Urinary bladder (tissue), 4 donors: ENCODE data around the gene TYROBP. TPM values are rescaled to one million over a fixed set of nuclear protein-coding genes. Genes with fewer than 3 reads are reported as not detected.
"Not testable (repeated sequence)": the region's sequence is repeated elsewhere in the genome, so short reads cannot be mapped to it uniquely, and the experiment has no call there.

ENCODE experiments used
- DNase-seq: peaks from one replicate; pipeline ENCODE4 v3.0.0-alpha.2; 2015; ENCODE audit errors: extremely low spot score
- H3K27ac ChIP-seq: one replicate; pipeline ENCODE4 v1.5.1; 2013; ENCODE audit warnings: low read depth, mild to moderate bottlenecking, moderate library complexity
- H3K36me3 ChIP-seq: one replicate; pipeline ENCODE4 v1.6.1; 2013; ENCODE audit warnings: mild to moderate bottlenecking, moderate library complexity; ENCODE audit not compliant: insufficient read depth
- H3K4me1 ChIP-seq: one replicate; pipeline ENCODE4 v1.6.1; 2013; ENCODE audit warnings: mild to moderate bottlenecking, moderate library complexity; ENCODE audit not compliant: insufficient read depth
- H3K4me3 ChIP-seq: one replicate; pipeline ENCODE4 v1.5.1; 2013; ENCODE audit warnings: low read depth, low read length
- WGBS: extraction: QIAGEN DNeasy Blood & Tissue Kit; methylation state at CpG from one replicate; pipeline ENCODE4 v1.1.7; 2013; 5-methylcytosine and 5-hydroxymethylcytosine counted together
- polyA plus RNA-seq: library from polyadenylated mRNA; stranded (reverse); fragments of 200-250 nt; gene quantifications from one replicate; pipeline ENCODE4 v1.2.3, GENCODE V29; 2013
- total RNA-seq: library from RNA; depleted of rRNA; stranded (reverse); fragments of >200 nt; gene quantifications from one replicate; pipeline ENCODE4 v1.2.3, GENCODE V29; 2014
- donor health status: healthy with polysubstance abuse.
- donor health status: healthy.

The TYROBP gene
- total and polyA plus RNA-seq, 2 donors, result 5.1 to 113 TPM

GRCh38 chr19:35915443-35915842, 7.3 kb upstream of the TYROBP start:
- DNase-seq, result no peak
- Histone ChIP-seq H3K4me3 (no peak overlapping the region), H3K27ac (no peak overlapping the region), H3K4me1 (no peaks in the 10 kb centered on the region), H3K36me3 (no peaks in the 10 kb centered on the region)
- 69% methylated on average over 3 of the region's 3 CpGs for WGBS

- no peak overlapping the region for H3K4me3 ChIP-seq
- no peak for DNase-seq
- WGBS, result 49% methylated on average over 7 of the region's 7 CpGs
- no peaks in the 10 kb centered on the region for H3K4me1 ChIP-seq
- no peaks in the 10 kb centered on the region for H3K36me3 ChIP-seq
- no peak overlapping the region for H3K27ac ChIP-seq
These were observed 5.5 kb upstream of the TYROBP start for GRCh38 chr19:35913589-35913988.

DNA sequence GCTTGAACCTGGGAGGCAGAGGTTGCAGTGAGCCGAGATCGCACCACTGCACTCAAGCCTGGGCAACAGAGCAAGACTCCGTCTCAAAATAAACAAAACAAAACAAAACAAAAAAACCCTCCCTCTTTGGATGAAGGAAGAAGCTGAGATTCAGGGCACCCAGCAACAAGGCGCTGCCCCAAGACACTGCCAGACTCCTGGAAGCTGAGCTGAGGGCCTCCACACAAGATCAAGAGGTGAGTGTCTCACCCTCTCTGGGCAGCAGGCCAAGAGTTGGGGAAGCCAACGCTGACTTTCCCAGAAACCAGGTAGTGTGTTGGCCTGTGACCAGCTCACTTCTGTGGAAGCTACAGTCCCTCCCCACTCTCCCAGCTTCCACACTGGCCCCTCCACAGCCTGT, 3.7 kb upstream of the TYROBP start:
- DNase-seq, result no peak
- Histone ChIP-seq H3K36me3 (no peaks in the 10 kb centered on the region), H3K4me1 (no peaks in the 10 kb centered on the region), H3K27ac (no peak overlapping the region), H3K4me3 (no peak overlapping the region)
- whole genome bisulfite sequencing, result 54% methylated on average over 5 of the region's 5 CpGs

DNA sequence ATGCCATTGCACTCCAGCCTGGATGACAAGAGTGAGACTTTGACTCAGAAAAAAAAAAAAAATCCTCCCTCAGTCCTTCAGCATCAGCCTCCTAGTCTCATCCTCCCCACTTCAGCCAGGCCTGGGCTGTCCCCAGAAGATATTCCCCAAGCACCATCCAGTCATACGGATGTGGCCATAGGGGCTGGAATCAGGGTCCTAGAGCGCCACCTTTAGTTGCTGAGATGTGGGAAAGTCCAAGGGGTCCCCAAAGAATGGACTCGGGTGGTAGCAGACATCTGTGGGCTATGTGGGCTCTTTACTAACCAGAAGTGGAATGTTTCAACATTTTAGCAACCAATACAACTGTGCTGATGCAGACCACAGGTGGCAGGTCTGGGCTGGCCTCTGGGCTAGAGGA, 3.1 kb upstream of the TYROBP start:
- DNase-seq, result no peak
- Histone ChIP-seq H3K4me1 (no peaks in the 10 kb centered on the region), H3K27ac (no peak overlapping the region), H3K36me3 (no peaks in the 10 kb centered on the region), H3K4me3 (no peak overlapping the region)
- WGBS, result 53% methylated on average over 3 of the region's 3 CpGs

- H3K4me3 ChIP-seq, H3K27ac ChIP-seq, DNase-seq, H3K4me1 ChIP-seq, H3K36me3 ChIP-seq: not testable (repeated sequence)
- WGBS, result 91% methylated on average over 14 of the region's 14 CpGs
These were observed 2.3 kb upstream of the TYROBP start for GRCh38 chr19:35910355-35910754.

DNA sequence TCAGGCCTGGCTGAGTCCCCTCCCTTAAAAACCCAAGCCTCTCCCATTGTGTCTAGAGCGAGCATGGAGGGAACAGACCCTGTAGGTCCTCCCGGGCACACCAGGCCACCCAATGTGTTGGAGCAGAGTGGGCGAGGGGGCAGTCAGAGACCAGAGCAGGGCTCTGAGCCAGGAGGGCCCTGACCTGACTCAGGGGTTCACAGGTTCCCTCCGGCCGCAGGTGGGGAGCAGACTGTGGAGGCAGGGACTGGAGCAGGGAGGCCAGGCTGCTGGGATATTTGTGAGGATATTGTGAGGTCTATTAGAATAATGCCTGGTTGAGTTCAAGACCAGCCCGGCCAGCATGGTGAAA, 1.6 kb upstream of the TYROBP start:
- H3K36me3 ChIP-seq, result no peaks in the 10 kb centered on the region
- H3K27ac ChIP-seq, result no peak overlapping the region
- 73% methylated on average over 6 of the region's 6 CpGs for WGBS
- no peaks in the 10 kb centered on the region for H3K4me1 ChIP-seq
- DNase-seq, result no peak
- H3K4me3 ChIP-seq, result no peak overlapping the region

GRCh38 chr19:35908973-35909683, 1.0 kb upstream of the TYROBP start:
- no peak for DNase-seq
- 70% methylated on average over 10 of the region's 10 CpGs for WGBS
- Histone ChIP-seq H3K4me1 (no peaks in the 10 kb centered on the region), H3K27ac (no peak overlapping the region), H3K4me3 (no peak overlapping the region), H3K36me3 (no peaks in the 10 kb centered on the region)

- no peak overlapping the region for H3K4me3 ChIP-seq
- H3K4me1 ChIP-seq, result no peaks in the 10 kb centered on the region
- H3K27ac ChIP-seq, result no peak overlapping the region
- DNase-seq, result no peak
- 35% methylated on average over 12 of the region's 12 CpGs for WGBS
- no peaks in the 10 kb centered on the region for H3K36me3 ChIP-seq
These were observed 734 bp downstream of the TYROBP start for GRCh38 chr19:35907377-35907745.

GRCh38 chr19:35905178-35905727, 2.8 kb downstream of the TYROBP start:
- Histone ChIP-seq H3K4me3 (no peak overlapping the region), H3K4me1 (no peaks in the 10 kb centered on the region), H3K27ac (no peak overlapping the region), H3K36me3 (no peaks in the 10 kb centered on the region)
- WGBS, result 66% methylated on average over 6 of the region's 6 CpGs
- DNase-seq, result no peak

- no peak for DNase-seq
- WGBS, result 88% methylated on average over 10 of the region's 10 CpGs
- Histone ChIP-seq H3K27ac (no peak overlapping the region), H3K36me3 (no peaks in the 10 kb centered on the region), H3K4me3 (no peak overlapping the region), H3K4me1 (no peaks in the 10 kb centered on the region)
These were observed 3.6 kb downstream of the TYROBP start for GRCh38 chr19:35904311-35905068.

- no peaks in the 10 kb centered on the region for H3K4me1 ChIP-seq
- H3K36me3 ChIP-seq, result no peaks in the 10 kb centered on the region
- H3K4me3 ChIP-seq, result no peak overlapping the region
- no peak overlapping the region for H3K27ac ChIP-seq
- no peak for DNase-seq
- WGBS, result 5% methylated on average over 24 of the region's 24 CpGs
These were observed 4.4 kb downstream of the TYROBP start for GRCh38 chr19:35903550-35904179.

DNA sequence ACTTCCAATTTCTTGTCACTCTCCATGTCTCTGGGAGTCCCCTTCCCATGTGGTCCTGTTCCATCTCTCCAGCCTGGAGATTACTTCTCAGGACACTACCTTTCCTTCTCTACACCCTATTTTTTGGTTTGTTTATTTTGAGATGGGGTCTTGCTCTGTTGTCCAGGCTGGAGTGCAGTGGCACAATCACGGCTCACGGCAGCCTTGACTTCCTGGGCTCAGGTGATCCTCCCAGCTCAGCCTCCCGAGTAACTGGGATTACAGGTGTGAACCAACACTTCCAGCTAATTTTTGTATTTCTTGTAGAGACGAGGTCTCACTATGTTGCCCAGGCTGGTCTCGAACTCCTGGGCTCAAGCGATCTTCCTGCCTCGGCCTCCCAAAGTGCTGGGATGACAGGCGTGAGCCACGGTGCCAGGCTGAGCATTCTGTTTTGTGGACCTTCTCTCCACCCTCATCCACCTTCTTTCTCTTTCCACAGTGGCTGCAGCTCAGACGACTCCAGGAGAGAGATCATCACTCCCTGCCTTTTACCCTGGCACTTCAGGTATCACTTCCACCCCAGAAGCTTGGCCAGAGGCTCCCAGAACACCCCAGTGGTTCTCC, 5.1 kb downstream of the TYROBP start:
- Histone ChIP-seq H3K27ac (no peak overlapping the region), H3K4me1 (no peaks in the 10 kb centered on the region)

GRCh38 chr19:35901854-35902661, 6.0 kb downstream of the TYROBP start, which contains the start of gene HCST:
TSS of gene HCST (plus strand) at chr19:35902529. CDS start at chr19:35902594, 65 bp downstream.
- no peaks in the 10 kb centered on the region for H3K4me1 ChIP-seq
- H3K4me3 ChIP-seq, result no peak within 1 kb of the TSS
- no peaks in the 10 kb centered on the region for H3K36me3 ChIP-seq
- no peak within 1 kb of the TSS for H3K27ac ChIP-seq
- no peak for DNase-seq
- 56% methylated on average over 6 of the region's 6 CpGs for WGBS

More for the DNA sequence above, 5.1 kb downstream of the TYROBP start:
- WGBS, result 72% methylated on average over 10 of the region's 10 CpGs
- Histone ChIP-seq H3K4me3 (no peak overlapping the region), H3K36me3 (no peaks in the 10 kb centered on the region)
- DNase-seq, result no peak
